Fibroblast of villous mesenchyme (primary cell): ENCODE results near the gene TFCP2L1. TPM values are rescaled to one million over a fixed set of nuclear protein-coding genes. Genes with fewer than 3 reads are reported as not detected.

ENCODE experiments used
- DNase-seq: peaks from one replicate; pipeline ENCODE4 v3.0.0-alpha.2; 2010; ENCODE audit warnings: low read depth
- H3K4me3 ChIP-seq: 2 replicates; pipeline ENCODE4 v1.5.1; 2011; ENCODE audit warnings: low read depth, mild to moderate bottlenecking, low read length
- CTCF ChIP-seq: IDR thresholded peaks from 2 replicates; pipeline ENCODE4 v1.5.1; 2012; ENCODE audit warnings: low read depth, mild to moderate bottlenecking, low read length; ENCODE audit not compliant: insufficient read depth
- total RNA-seq: library from RNA; depleted of rRNA; stranded (reverse); fragments of >200 nt; gene quantifications from 2 replicates; pipeline ENCODE4 v1.2.3, GENCODE V29; 2012

The TFCP2L1 gene
- total RNA-seq, 1 donor: not detected

- TF ChIP-seq CTCF: no peak
- DNase-seq: no peak
- H3K4me3 ChIP-seq: no peak overlapping the region
These were observed 46.9 kb downstream of the TFCP2L1 start for GRCh38 chr2:121237980-121238665.

DNA sequence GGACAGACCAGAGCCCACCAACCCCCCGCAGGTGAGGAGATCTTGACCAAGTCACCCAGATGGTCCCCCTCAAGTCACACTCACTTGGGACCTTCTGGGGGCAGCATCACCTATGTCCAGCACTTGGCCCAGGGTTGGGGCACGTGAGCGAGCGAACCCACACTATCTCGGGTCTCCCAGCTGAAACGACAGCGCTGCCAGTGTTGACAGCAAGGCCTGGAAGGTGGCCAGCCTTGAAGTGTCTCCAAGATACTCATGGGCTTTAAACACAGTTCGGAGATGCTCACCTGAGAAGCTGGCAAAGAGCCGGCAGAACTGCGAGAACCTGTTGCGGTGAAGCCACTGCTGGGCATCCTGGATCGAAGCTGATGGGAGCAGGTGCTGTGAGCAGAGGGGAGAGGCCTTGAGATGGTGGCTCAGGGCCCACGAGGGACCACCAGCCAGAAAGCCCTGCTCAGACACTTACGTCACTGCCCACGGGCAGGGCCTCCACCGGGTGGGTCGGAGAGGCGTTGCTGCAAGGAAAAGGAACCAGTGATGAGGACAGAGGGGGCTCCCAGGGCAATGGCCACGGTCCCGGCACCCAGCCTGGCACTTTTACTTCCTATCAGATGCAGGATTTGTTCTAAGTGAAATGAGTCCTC lies 47.5 kb downstream of the TFCP2L1 start:
- no peak for TF ChIP-seq CTCF
- no peak for DNase-seq
- H3K4me3 ChIP-seq: no peak overlapping the region

- DNase-seq: no peak
- TF ChIP-seq CTCF: no peak
- H3K4me3 ChIP-seq: no peak overlapping the region
These were observed 48.3 kb downstream of the TFCP2L1 start for GRCh38 chr2:121236650-121237180.

GRCh38 chr2:121236101-121236640 lies 48.8 kb downstream of the TFCP2L1 start:
- H3K4me3 ChIP-seq: no peak overlapping the region
- TF ChIP-seq CTCF: no peak
- DNase-seq: no peak

- DNase-seq: no peak
- TF ChIP-seq CTCF: no peak
- H3K4me3 ChIP-seq: no peak overlapping the region
These were observed 49.5 kb downstream of the TFCP2L1 start for GRCh38 chr2:121235542-121235941.

GRCh38 chr2:121234791-121235190 lies 50.2 kb downstream of the TFCP2L1 start:
- no peak for DNase-seq
- H3K4me3 ChIP-seq: no peak overlapping the region
- TF ChIP-seq CTCF: no peak
